ENCODE data around the gene DHDH. TPM values are rescaled to one million over a fixed set of nuclear protein-coding genes. Genes with fewer than 3 reads are reported as not detected.
"Not testable (repeated sequence)": the region's sequence is repeated elsewhere in the genome, so short reads cannot be mapped to it uniquely, and the experiment has no call there.

DHDH gene
- total RNA-seq, 1 experiment from 2014 or later: 3.3 TPM

GRCh38 chr19:48897181-48897580 lies 36.3 kb upstream of the DHDH start:
- Mint-ChIP-seq H3K4me1 (ENCODE audit: low read depth, unreplicated experiment) (peaks cover 20% of the 10 kb centered on the region), H3K27ac (ENCODE audit: unreplicated experiment) (peak overlapping the region; percentile 37), H3K36me3 (ENCODE audit: insufficient read depth, unreplicated experiment) (peaks cover 34% of the 10 kb centered on the region), H3K9me3 (ENCODE audit: unreplicated experiment) (no peaks in the 10 kb centered on the region), H3K27me3 (ENCODE audit: insufficient read depth, unreplicated experiment) (no peaks in the 10 kb centered on the region), H3K4me3 (ENCODE audit: unreplicated experiment) (no peak overlapping the region)
- no peak for TF ChIP-seq CTCF (IDR thresholded peaks at IDR 0.05; ENCODE audit: insufficient read depth in 1 of 2, low read depth in 1 of 2, low read length in 1 of 2, severe bottlenecking in 1 of 2, unreplicated experiment in 1 of 2)
- CTCF ChIA-PET: no interaction called here
- intact Hi-C loops (cut with micrococcal nuclease; ENCODE audit: unreplicated experiment): no loop called here
- H3K27me3 ChIP-seq (replicated peaks; ENCODE audit: control insufficient read depth, insufficient read depth, low read length): no peaks in the 10 kb centered on the region
- H3K36me3 ChIP-seq (ENCODE audit: control insufficient read depth, insufficient read depth, low read length): no peaks in the 10 kb centered on the region
- no TSS peak for BruUV-seq (replicated peaks)
- H3K9me3 ChIP-seq: no peaks in the 10 kb centered on the region
- peaks cover 24% of the 10 kb centered on the region for H3K4me1 ChIP-seq
- DNase-seq: no peak
- H3K4me3 ChIP-seq (ENCODE audit: low read depth, low read length): no peak overlapping the region
- POLR2A ChIA-PET: interaction anchor here (0.6 kb wide), 1 partner anchor 14 kb away, joined by 6 read pairs; no protein-coding TSS in a partner anchor

- peak overlapping the region; percentile 76 for H3K4me3 ChIP-seq (ENCODE audit: low read depth, low read length)
- CTCF ChIA-PET: interaction anchor here (0.6 to 1.9 kb wide), 11 partner anchors 19 to 198 kb away, joined by 3 to 12 read pairs (median 5); partner anchors contain the start of genes GYS1 and RUVBL2
- 0 out of 2 replicates have a peak, but pooled peaks cover 13% of the 10 kb centered on the region for H3K4me1 ChIP-seq
- DNase-seq; intact Hi-C loops (cut with micrococcal nuclease; ENCODE audit: unreplicated experiment); H3K9me3 ChIP-seq; H3K36me3 ChIP-seq (ENCODE audit: control insufficient read depth, insufficient read depth, low read length); BruUV-seq (replicated peaks); H3K27me3 ChIP-seq (replicated peaks; ENCODE audit: control insufficient read depth, insufficient read depth, low read length); H3K9me3 Mint-ChIP-seq (ENCODE audit: unreplicated experiment); H3K27me3 Mint-ChIP-seq (ENCODE audit: insufficient read depth, unreplicated experiment): not testable (repeated sequence)
- Mint-ChIP-seq H3K4me1 (ENCODE audit: low read depth, unreplicated experiment) (peaks cover 13% of the 10 kb centered on the region), H3K36me3 (ENCODE audit: insufficient read depth, unreplicated experiment) (peaks cover 28% of the 10 kb centered on the region), H3K27ac (ENCODE audit: unreplicated experiment) (peak overlapping the region; percentile 89), H3K4me3 (ENCODE audit: unreplicated experiment) (peak overlapping the region; percentile 92)
- POLR2A ChIA-PET: interaction anchor here (0.6 to 1.6 kb wide), 13 partner anchors 12 to 97 kb away, joined by 3 to 16 read pairs (median 7); partner anchors contain the start of genes BAX, DHDH, GYS1 and PPP1R15A
Observed at GRCh38 chr19:48899386-48899749, 34.1 kb upstream of the DHDH start.

GRCh38 chr19:48899781-48900476 lies 33.6 kb upstream of the DHDH start, which contains the start of gene NUCB1:
NUCB1 (plus strand) TSS chr19:48900312; CDS start chr19:48900797, 485 bp downstream.
- POLR2A ChIA-PET: interaction anchor here (0.6 to 1.6 kb wide), 16 partner anchors 13 to 97 kb away, joined by 3 to 16 read pairs (median 4); partner anchors contain the start of genes BAX, DHDH, GYS1 and PPP1R15A
- DNase-seq: peak; percentile 100
- Mint-ChIP-seq H3K27me3 (ENCODE audit: insufficient read depth, unreplicated experiment) (no peaks in the 10 kb centered on the region), H3K27ac (ENCODE audit: unreplicated experiment) (peak within 1 kb of the TSS; percentile 89), H3K9me3 (ENCODE audit: unreplicated experiment) (no peaks in the 10 kb centered on the region), H3K4me3 (ENCODE audit: unreplicated experiment) (peak within 1 kb of the TSS; percentile 92), H3K36me3 (ENCODE audit: insufficient read depth, unreplicated experiment) (peaks cover 34% of the 10 kb centered on the region), H3K4me1 (ENCODE audit: low read depth, unreplicated experiment) (peaks cover 13% of the 10 kb centered on the region)
- TSS peak; percentile 99 for BruUV-seq (replicated peaks)
- 0 out of 2 replicates have a peak, but pooled peaks cover 13% of the 10 kb centered on the region for H3K4me1 ChIP-seq
- CTCF ChIA-PET: interaction anchor here (0.6 to 1.9 kb wide), 13 partner anchors 19 to 198 kb away, joined by 3 to 12 read pairs (median 5); partner anchors contain the start of genes DHDH, GYS1 and RUVBL2
- peak in 1 of 2 experiments; percentile 38 for TF ChIP-seq CTCF (IDR thresholded peaks at IDR 0.05; ENCODE audit: insufficient read depth in 1 of 2, low read depth in 1 of 2, low read length in 1 of 2, severe bottlenecking in 1 of 2, unreplicated experiment in 1 of 2)
- no peaks in the 10 kb centered on the region for H3K27me3 ChIP-seq (replicated peaks; ENCODE audit: control insufficient read depth, insufficient read depth, low read length)
- H3K4me3 ChIP-seq (ENCODE audit: low read depth, low read length): peak within 1 kb of the TSS; percentile 76
- 0 out of 2 replicates have a peak, but pooled peaks cover 2% of the 10 kb centered on the region for H3K36me3 ChIP-seq (ENCODE audit: control insufficient read depth, insufficient read depth, low read length)
- H3K9me3 ChIP-seq: no peaks in the 10 kb centered on the region
- intact Hi-C loops (cut with micrococcal nuclease; ENCODE audit: unreplicated experiment): loop anchor here (1.0 to 2.0 kb wide), 4 partner anchors 27 to 63 kb away; partner anchors contain the start of genes BAX and DHDH
